Right lobe of liver (tissue), 4 donors: ENCODE results near the gene IGSF11.

Experiments used
- CTCF ChIP-seq, 4 donors: fragments of 200-600 bp in 3 of 4; fragments of 450-650 bp in 1 of 4; IDR thresholded peaks; one replicate each; pipeline versions ENCODE4 v1.5.1 to v1.8.0; 2016 to 2022; ENCODE audit warnings: antibody characterized with exemption in 4 of 4, mild to moderate bottlenecking in 2 of 4
- POLR2A ChIP-seq: fragments of 450-650 bp; IDR thresholded peaks from one replicate; pipeline ENCODE4 v1.6.1; 2017; ENCODE audit warnings: antibody characterized with exemption, mild to moderate bottlenecking
- donor health status: DM: no; HTN: no; CAD: no.
- donor health status: DM: no; HTN: no; CAD: no.
- donor health status: DM: no; HTN: yes; CAD: no.

- TF ChIP-seq POLR2A (no peak), CTCF (IDR thresholded peaks at IDR 0.05) (no peak)
Observed at GRCh38 chr3:119073258-119074001, 38.8 kb upstream of the IGSF11 start.
